SU-DHL-6 (cell line): Measurements from ENCODE around the gene ABCC10.

ENCODE experiments used
- H2AFZ ChIP-seq: fragments of 200-600 bp; sonication (generic); 2 replicates; pipeline ENCODE4 v1.6.1; 2014; ENCODE audit warnings: low read depth, mild to moderate bottlenecking, moderate library complexity, mixed read lengths, antibody characterized with exemption, low read length; ENCODE audit not compliant: severe bottlenecking
- H3F3A ChIP-seq: fragments of 200-600 bp; shearing (Covaris generic); 2 replicates; pipeline ENCODE4 v1.6.0; 2016; ENCODE audit warnings: antibody characterized with exemption, mild to moderate bottlenecking; ENCODE audit not compliant: insufficient read depth
- H3K27ac ChIP-seq: fragments of 200-600 bp; sonication (generic); 2 replicates; pipeline ENCODE4 v1.5.1; 2016; ENCODE audit warnings: low read depth, mild to moderate bottlenecking, low read length, moderate library complexity, mixed read lengths
- H3K27me3 ChIP-seq: fragments of 200-600 bp; sonication (generic), shearing (Covaris generic); 2 replicates; pipeline ENCODE4 v1.6.0; 2014; ENCODE audit warnings: mild to moderate bottlenecking, low read length
- H3K36me3 ChIP-seq: fragments of 200-600 bp; sonication (generic); 2 replicates; pipeline ENCODE4 v1.6.1; 2014; ENCODE audit warnings: mild to moderate bottlenecking, low read length, mixed read lengths
- H3K4me2 ChIP-seq: fragments of 300-600, 200-600 bp; shearing (Covaris generic), sonication (generic); 2 replicates; pipeline ENCODE4 v1.6.0; 2014; ENCODE audit warnings: low read length, low read depth, mild to moderate bottlenecking; ENCODE audit not compliant: poor library complexity, severe bottlenecking
- H3K4me3 ChIP-seq: fragments of 200-600 bp; sonication (generic); 2 replicates; pipeline ENCODE4 v1.5.1; 2014; ENCODE audit warnings: antibody characterized with exemption, low read length, mild to moderate bottlenecking, mixed read lengths; ENCODE audit not compliant: insufficient read depth, poor library complexity, severe bottlenecking
- H3K79me2 ChIP-seq: fragments of 200-600 bp; sonication (generic); 2 replicates; pipeline ENCODE4 v1.6.1; 2014; ENCODE audit warnings: mild to moderate bottlenecking, low read length, moderate library complexity; ENCODE audit not compliant: insufficient read depth
- H3K9ac ChIP-seq: fragments of 200-600 bp; sonication (generic); 2 replicates; pipeline ENCODE4 v1.7.0; 2014; ENCODE audit warnings: mild to moderate bottlenecking, low read length
- H3K9me2 ChIP-seq: fragments of 200-600 bp; sonication (generic); replicated peaks from 2 replicates; pipeline ENCODE4 v1.6.1; 2014; ENCODE audit warnings: low read length; ENCODE audit not compliant: insufficient read depth
- H3K9me3 ChIP-seq: fragments of 200-600 bp; sonication (generic); 2 replicates; pipeline ENCODE4 v1.6.1; 2014; ENCODE audit warnings: low read length, mixed read lengths; ENCODE audit not compliant: insufficient read depth
- H4K20me1 ChIP-seq: fragments of 200-600 bp; sonication (generic); 2 replicates; pipeline ENCODE4 v1.6.1; 2014; ENCODE audit warnings: low read depth, mild to moderate bottlenecking, antibody characterized with exemption, low read length, moderate library complexity, mixed read lengths
- EZH2phosphoT487 ChIP-seq: fragments of 200-600 bp; sonication (generic), shearing (Covaris generic); conservative IDR thresholded peaks from 2 replicates; pipeline ENCODE4 v1.6.1; 2018; ENCODE audit warnings: mild to moderate bottlenecking, antibody characterized with exemption, low read length, moderate library complexity, mixed read lengths
- TF ChIP-seq, protein P1 (sequence below): fragments of 200-600 bp; sonication (generic); IDR thresholded peaks from one replicate; pipeline ENCODE4 v1.5.1; 2017; ENCODE audit warnings: antibody characterized with exemption, mild to moderate bottlenecking, low read length, moderate library complexity; ENCODE audit not compliant: insufficient read depth, poor library complexity, severe bottlenecking

The ABCC10 gene

DNA sequence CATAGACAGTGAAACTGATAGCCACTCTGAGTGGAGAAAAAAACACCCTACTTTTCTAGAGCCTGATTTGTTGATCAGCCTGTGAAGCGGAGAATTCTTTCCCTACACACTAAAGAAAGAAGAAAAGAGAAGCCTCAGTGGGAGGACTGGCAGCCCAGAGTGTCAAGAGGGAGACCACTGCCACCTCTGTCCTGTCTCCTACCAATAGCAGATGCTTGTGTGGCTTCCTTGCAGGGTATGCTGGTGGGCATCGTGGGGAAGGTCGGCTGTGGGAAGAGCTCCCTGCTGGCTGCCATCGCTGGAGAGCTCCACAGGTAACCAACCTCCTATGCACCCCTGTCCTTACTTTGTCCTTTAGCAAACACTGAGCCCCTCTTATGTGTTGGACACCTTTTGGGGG lies 10.4 kb downstream of the ABCC10 start:
- Histone ChIP-seq H3K4me2 (no peak overlapping the region), H3K27me3 (no peaks in the 10 kb centered on the region), H3K9ac (no peak overlapping the region), H3K36me3 (peaks cover 3% of the 10 kb centered on the region; the same call in 1 of the 2 replicates), H3K27ac (no peak overlapping the region), H3K4me3 (no peak overlapping the region), H3K9me2 (no peaks in the 10 kb centered on the region), H3K79me2 (no peaks in the 10 kb centered on the region), H2AFZ (no peak overlapping the region), H3K9me3 (no peaks in the 10 kb centered on the region), H4K20me1 (no peaks in the 10 kb centered on the region), H3F3A (no peaks in the 10 kb centered on the region)
- TF ChIP-seq EZH2phosphoT487, result no peak
- TF ChIP-seq, protein P1, sequence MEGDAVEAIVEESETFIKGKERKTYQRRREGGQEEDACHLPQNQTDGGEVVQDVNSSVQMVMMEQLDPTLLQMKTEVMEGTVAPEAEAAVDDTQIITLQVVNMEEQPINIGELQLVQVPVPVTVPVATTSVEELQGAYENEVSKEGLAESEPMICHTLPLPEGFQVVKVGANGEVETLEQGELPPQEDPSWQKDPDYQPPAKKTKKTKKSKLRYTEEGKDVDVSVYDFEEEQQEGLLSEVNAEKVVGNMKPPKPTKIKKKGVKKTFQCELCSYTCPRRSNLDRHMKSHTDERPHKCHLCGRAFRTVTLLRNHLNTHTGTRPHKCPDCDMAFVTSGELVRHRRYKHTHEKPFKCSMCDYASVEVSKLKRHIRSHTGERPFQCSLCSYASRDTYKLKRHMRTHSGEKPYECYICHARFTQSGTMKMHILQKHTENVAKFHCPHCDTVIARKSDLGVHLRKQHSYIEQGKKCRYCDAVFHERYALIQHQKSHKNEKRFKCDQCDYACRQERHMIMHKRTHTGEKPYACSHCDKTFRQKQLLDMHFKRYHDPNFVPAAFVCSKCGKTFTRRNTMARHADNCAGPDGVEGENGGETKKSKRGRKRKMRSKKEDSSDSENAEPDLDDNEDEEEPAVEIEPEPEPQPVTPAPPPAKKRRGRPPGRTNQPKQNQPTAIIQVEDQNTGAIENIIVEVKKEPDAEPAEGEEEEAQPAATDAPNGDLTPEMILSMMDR, result no peak

DNA sequence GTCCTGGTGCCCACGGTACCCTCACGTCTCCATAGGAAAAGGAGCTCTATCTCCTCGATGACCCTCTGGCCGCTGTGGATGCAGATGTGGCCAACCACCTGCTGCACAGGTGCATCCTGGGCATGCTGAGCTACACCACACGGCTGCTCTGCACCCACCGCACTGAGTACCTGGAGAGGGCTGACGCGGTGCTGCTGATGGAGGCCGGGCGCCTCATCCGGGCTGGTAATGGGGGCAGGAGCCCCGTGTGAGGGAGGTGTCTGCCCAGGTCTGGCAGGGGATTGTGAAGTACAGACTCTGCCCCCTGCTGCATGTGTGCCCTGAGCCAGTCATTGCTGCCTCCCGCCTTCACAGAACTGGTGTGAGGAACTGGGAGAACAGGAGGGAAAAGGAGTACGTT lies 15.6 kb downstream of the ABCC10 start:
- Histone ChIP-seq H3K9me3 (no peaks in the 10 kb centered on the region), H3K9me2 (no peaks in the 10 kb centered on the region), H3K4me2 (no peak overlapping the region), H3K79me2 (no peaks in the 10 kb centered on the region), H4K20me1 (no peaks in the 10 kb centered on the region), H3K27ac (no peak overlapping the region), H3K9ac (no peak overlapping the region), H3K36me3 (peaks cover 6% of the 10 kb centered on the region; the same call in 1 of the 2 replicates), H2AFZ (no peak overlapping the region), H3F3A (no peaks in the 10 kb centered on the region), H3K27me3 (no peaks in the 10 kb centered on the region), H3K4me3 (no peak overlapping the region)
- TF ChIP-seq EZH2phosphoT487, result no peak
- TF ChIP-seq, protein P1, result no peak

DNA sequence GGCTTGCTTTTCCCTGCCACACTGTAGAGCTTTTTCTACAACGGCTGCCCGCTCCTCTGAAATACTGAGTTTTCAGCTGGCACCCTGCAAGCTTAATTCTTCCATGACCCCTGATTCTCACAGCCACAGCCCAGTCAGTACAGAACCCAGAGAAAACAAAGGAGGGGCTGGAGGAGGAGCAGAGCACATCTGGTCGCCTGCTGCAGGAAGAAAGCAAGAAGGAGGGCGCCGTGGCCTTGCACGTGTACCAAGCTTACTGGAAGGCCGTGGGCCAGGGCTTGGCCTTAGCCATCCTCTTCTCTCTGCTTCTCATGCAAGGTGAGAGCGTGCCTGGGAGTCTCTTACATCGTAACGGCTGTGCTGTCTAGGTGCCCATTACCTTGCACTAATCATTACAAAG lies 16.7 kb downstream of the ABCC10 start:
- Histone ChIP-seq H3F3A (no peaks in the 10 kb centered on the region), H3K4me2 (no peak overlapping the region), H3K4me3 (no peak overlapping the region), H3K27me3 (no peaks in the 10 kb centered on the region), H3K27ac (no peak overlapping the region), H2AFZ (no peak overlapping the region), H3K9me3 (no peaks in the 10 kb centered on the region), H3K79me2 (no peaks in the 10 kb centered on the region), H3K36me3 (0 out of 2 replicates have a peak, but pooled peaks cover 6% of the 10 kb centered on the region), H4K20me1 (no peaks in the 10 kb centered on the region), H3K9me2 (no peaks in the 10 kb centered on the region), H3K9ac (no peak overlapping the region)
- no peak for TF ChIP-seq EZH2phosphoT487
- TF ChIP-seq, protein P1, result no peak
